NCI-H1436 treated with DMSO at 0.1 percent for 48 hours (cell line): ENCODE measurements around the gene PPP1R9A.

Experiments used
- DNase-seq: peaks from one replicate; lab custom pipeline; 2025; lab: John Stamatoyannopoulos, UW

Gene PPP1R9A

GRCh38 chr7:95263785-95264362 lies 356.5 kb downstream of the PPP1R9A start:
- no peak for DNase-seq

- no peak for DNase-seq
Observed at GRCh38 chr7:95264363-95264891, 357.0 kb downstream of the PPP1R9A start.

GRCh38 chr7:95265634-95266033 lies 358.2 kb downstream of the PPP1R9A start:
- no peak for DNase-seq

GRCh38 chr7:95267754-95268153 lies 360.4 kb downstream of the PPP1R9A start:
- DNase-seq, result no peak

GRCh38 chr7:95269640-95270039 lies 362.2 kb downstream of the PPP1R9A start:
- no peak for DNase-seq

GRCh38 chr7:95276114-95276513 lies 368.7 kb downstream of the PPP1R9A start:
- no peak for DNase-seq

- DNase-seq, result no peak
Observed at GRCh38 chr7:95279417-95279816, 372.0 kb downstream of the PPP1R9A start.

- no peak for DNase-seq
Observed at GRCh38 chr7:95286096-95286495, 378.7 kb downstream of the PPP1R9A start.

GRCh38 chr7:95290166-95290830 lies 382.9 kb downstream of the PPP1R9A start:
- no peak for DNase-seq

GRCh38 chr7:95295397-95295796 lies 388.0 kb downstream of the PPP1R9A start:
- DNase-seq, result no peak

- no peak for DNase-seq
Observed at GRCh38 chr7:95296456-95296855, 389.1 kb downstream of the PPP1R9A start.

GRCh38 chr7:95297041-95297440 lies 389.6 kb downstream of the PPP1R9A start:
- DNase-seq, result no peak

GRCh38 chr7:95298091-95298490 lies 390.7 kb downstream of the PPP1R9A start:
- DNase-seq, result no peak

- no peak for DNase-seq
Observed at GRCh38 chr7:95303013-95303905, 395.9 kb downstream of the PPP1R9A start.

GRCh38 chr7:95304990-95305389 lies 397.6 kb downstream of the PPP1R9A start:
- no peak for DNase-seq

- DNase-seq, result no peak
Observed at GRCh38 chr7:95309951-95310350, 402.6 kb downstream of the PPP1R9A start.

GRCh38 chr7:95311389-95311788 lies 404.0 kb downstream of the PPP1R9A start:
- DNase-seq, result no peak

GRCh38 chr7:95312561-95312960 lies 405.2 kb downstream of the PPP1R9A start:
- DNase-seq, result no peak

GRCh38 chr7:95316588-95316987 lies 409.2 kb downstream of the PPP1R9A start:
- no peak for DNase-seq

- no peak for DNase-seq
Observed at GRCh38 chr7:95317546-95317945, 410.2 kb downstream of the PPP1R9A start.

- no peak for DNase-seq
Observed at GRCh38 chr7:95317966-95318365, 410.6 kb downstream of the PPP1R9A start.

- DNase-seq, result no peak
Observed at GRCh38 chr7:95318501-95319100, 411.2 kb downstream of the PPP1R9A start.
